Measurements from ENCODE around the gene ZNHIT3.

GRCh38 chr17:36544307-36545076 lies 58.0 kb downstream of the ZNHIT3 start, which contains the start of gene GGNBP2:
- no peak for TF ChIP-seq FOXM1 (IDR thresholded peaks at IDR 0.05; ENCODE audit: borderline replicate concordance)
- no peak for TF ChIP-seq CTBP1 (IDR thresholded peaks at IDR 0.05; ENCODE audit: borderline replicate concordance)
